CD1c-positive myeloid dendritic cell (primary cell): ENCODE data around the gene MED20.

Source experiments
- DNase-seq: peaks from one replicate; pipeline ENCODE4 v3.0.0-alpha.2; 2016; ENCODE audit errors: extremely low spot score

Gene MED20

DNA sequence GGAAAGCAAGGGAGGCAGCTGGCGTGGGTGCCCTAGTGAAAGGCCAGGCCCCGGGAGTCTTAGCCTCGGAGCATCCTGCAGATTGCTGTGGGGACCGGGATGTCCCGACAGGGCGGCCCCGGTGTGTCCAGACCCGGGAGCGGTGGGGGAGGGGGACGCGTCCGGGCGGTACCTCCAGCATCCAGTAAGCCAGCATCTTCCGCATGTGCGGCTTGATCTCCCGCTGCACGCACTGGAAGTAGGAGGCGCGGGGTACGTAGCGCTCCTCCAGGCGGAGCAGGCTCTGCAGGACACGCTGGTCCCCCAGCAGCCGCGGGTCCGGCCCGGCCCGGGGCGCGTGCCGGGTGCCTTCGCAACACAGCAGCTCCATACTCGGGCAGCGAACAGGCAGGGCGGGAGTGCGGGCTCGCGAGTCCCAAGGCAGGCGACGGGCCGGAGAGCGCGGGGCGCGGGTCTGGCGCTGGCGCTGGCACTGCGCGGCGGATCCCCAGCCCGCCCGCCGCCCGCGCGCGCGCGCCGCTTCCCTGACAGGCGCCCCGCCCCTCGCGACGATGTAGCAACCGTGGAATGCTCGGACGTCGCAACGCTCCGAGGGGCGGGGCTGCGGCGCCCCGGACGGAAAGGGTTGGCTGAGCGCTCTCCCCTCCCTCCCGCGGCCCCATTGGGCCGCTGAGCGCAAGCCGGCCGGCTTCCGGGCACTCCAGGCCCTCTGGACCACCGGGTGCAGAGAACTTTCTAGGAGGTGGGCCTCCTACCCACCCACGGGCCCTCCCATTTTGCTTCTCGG, 20.5 kb upstream of the MED20 start, which contains the start of gene CCND3:
Gene CCND3, minus strand, starts transcription at position 529 of the 787 bp plus-strand sequence. Its CDS starts 159 bp downstream, at position 370.
- DNase-seq: peak; percentile 98

DNA sequence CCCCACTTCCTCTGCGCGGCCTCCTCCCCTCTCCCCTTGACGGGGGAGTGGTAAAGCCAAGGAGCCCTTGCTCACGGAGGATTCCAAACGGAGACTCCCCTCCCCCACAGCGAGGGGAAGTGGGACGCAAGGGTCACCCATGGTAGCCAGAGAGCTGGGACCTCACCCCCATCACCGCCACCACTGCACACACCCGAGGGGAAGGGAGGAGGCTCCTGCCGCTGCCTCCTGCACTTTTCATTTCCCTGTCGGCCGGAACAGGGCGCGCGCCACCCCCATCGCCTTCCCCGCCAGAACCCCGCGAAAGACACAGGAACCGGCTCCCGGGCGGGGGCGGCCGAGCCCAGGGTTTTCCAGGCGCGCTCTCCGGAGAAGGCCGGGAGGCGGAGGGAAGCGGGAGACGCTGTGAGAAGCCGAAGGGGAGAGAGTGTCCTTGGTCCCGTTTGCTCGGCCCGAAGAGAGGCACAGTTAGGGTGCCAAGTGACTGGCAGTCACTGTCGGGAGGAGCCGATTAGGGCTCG, 19.9 kb upstream of the MED20 start:
- peak; percentile 56 for DNase-seq

DNA sequence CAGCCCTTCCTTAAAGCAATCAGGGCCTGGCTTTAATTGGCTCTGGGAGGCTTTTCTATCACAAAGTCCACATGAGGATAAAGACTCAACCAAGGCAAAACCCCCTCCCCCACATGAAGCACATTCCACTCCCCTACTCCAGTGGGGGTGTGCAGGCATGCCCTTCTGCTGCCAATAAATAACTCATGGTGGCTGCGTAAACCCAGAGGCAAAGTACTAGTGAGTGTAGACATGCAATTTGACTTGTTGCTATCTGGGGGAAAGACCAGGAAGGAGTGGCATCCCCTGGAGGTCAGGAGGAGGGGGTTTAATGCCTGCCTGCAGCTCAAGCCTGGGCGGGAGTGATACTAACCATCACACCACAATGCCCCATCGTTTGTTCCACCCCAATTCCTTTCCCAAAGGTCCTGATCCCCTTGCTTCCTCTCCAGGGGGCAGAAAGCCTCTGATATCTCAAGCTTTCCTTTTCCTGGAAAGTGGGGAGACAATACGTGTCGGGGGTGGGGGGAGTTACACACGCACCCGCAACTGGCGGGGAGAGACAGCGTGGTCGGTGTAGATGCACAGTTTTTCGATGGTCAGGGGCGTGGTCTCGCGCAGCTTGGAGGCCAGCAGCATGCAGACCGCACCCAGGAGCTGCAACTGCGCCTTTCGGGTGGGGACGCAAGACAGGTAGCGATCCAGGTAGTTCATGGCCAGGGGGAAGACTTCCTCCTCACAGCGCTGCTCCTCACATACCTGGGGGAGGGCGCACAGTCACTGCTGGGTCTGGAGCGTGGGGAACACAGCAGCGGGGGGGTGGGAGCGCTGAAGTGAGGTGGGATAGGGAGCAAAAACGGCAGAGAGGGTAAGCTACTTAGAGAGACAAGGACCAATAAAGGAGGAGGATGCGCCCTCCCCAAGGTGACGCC, 19.2 kb upstream of the MED20 start:
- DNase-seq: no peak

DNA sequence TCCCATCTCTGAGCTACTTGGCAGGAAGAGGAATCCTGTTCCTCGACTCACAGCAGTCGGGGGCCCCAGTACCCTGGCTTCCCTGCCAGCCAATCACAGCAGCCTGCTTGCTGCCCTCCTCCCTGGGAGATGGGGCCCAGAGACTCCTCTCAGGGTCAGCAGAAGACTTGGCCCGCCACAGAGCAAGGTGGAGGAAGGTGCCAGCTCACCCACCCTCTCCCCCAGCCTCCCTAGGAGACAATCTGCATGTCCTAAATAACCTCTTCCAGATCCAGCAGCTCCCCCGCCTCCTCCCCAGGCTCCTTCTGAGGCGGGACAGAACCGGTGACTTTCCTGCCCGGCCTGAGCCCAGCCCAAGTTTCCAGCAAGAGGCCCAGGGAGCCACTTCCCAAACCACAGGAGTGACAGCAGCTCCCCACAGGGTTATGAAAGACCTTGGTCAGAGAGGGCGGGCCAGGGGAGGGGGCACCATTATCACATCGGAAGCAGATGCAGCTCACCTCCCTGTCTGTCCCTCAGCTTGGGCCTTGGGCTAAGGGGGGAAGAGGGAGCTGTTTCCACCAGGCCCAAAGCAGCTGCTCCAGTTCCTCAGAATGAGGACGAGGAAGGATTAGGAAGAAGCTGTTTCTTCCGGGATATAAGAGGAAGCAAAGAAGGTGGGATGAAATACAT, 18.4 kb upstream of the MED20 start:
- peak; percentile 75 for DNase-seq

DNA sequence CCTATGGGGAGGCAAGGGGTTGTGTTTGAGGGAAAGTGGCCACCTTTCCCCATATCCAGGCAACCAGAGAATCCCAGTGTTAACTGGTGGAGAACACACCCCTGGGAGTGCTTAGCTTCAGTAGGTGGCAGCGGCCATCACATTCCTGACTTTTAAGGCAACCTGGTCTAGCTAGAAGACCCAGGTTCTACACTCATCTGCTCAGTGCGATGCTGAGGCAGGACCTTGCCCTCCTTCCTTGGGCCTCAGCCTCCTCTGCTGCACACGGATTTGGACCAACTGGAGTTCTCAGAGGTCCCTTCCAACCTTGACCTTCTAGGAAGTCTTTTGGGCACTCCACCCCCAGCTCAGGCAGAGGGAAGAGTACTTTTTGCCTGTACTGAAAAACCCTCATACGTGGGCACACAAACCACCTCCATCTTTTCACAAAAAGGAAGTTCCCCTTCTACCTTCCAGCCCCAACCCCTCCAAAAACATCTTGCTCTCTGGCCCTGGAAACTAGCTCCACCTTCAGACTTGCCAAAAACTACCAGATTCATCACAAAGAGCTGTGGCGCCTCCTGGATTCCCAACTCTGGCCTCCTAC, 17.7 kb upstream of the MED20 start:
- no peak for DNase-seq

DNA sequence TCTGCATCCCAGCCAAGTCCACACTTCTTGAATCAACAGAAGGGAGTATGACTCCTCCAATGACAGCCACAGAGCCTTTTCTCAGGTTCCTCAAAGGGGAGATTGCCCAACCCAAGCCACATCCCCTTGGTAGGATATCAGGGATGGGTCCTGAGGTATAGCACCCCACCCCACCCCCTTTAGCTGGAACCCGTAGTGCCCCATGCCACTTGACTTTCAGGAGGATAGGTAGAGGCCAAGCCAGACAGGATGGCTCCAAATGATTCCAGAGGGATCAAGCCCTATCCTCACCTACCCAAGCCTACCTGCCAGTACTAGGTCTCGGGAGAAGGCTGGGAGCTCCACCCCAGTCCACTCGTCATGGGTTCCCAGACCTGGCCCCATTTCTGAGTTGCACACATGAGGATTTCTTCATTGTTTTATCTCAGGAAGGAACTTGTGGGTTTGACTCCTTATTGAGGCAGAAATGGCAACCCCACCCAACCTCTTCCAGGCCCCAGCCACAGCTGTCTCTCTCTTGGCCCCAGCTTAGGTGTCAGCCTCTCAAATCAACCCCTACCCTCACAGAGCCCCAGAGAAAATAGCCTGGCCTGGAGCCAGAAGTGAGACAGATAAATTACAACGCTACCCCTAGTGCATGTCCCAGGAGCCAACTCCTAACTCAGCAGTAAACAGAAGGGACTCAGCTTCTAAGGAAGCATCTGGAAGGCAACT, 17.1 kb upstream of the MED20 start:
- peak; percentile 64 for DNase-seq

DNA sequence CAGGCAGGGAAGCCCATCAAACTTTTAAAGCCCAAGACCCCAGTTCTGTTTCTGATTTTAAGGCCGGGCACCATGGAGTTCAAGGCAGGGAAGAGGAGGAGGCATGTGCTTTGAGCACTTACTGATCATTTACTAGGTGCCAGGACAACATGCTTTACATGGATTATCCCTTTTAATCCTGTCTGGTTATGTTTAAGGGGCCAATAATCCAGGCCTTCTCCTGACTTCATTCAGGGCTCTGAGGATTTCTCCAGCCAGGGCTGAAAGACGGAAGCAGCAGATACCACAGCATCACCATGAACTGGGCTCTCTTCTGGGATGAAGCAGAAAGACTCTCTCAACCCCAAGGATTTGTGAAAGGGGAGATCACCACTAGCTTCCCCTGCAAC, 16.5 kb upstream of the MED20 start:
- DNase-seq: no peak

DNA sequence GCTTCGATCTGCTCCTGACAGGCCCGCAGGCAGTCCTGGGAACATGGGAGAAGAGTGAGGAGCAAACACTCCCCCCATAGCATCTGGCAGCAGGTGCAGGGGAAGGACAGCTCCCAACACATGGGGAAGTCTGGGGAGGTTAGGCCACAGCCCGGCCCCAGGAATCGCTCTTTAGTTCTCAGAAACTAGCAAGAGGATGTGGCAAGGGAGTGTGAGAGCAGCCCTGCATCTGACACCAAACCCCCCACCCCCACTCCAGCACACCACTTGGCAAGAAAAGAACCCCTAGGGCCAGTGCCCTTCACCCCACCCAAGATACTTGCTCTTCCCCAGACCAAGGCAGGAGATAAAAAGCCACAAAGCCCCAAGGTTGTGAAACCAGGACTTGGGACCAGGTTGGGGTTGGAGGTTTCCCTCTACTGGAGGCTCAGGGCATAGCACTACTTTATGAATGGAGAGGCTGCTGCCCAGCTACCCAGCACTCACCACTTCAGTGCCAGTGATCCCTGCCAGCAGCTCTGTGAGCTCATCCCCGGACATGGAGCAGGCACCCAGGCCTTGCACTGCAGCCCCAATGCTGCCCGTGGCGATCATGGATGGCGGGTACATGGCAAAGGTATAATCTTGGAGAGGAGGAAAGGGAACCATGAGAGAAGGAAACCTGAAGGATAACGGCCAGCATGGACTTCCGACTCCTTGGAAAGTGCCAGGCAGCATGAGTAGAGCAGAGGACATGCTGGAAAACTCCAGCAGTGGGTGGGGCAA, 15.3 kb upstream of the MED20 start:
- DNase-seq: peak; percentile 87

DNA sequence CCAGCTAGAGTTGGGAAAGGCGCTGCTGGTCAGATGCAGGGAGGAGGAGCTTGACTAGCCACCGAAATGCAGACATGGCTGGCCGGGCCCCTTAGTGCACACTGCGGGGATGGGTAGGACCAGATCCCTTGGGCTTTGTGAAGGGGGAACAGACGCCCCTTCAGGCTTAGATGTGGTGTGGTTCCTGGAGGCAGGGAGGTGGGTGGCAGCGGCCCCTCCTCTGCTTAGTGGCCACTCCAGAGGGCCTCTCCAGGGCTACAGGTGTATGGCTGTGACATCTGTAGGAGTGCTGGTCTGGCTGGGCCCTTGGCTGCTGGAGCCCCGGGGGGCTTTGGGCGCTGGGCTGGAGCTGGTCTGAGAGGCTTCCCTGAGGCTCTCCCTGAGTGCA, 14.7 kb upstream of the MED20 start:
- DNase-seq: no peak

DNA sequence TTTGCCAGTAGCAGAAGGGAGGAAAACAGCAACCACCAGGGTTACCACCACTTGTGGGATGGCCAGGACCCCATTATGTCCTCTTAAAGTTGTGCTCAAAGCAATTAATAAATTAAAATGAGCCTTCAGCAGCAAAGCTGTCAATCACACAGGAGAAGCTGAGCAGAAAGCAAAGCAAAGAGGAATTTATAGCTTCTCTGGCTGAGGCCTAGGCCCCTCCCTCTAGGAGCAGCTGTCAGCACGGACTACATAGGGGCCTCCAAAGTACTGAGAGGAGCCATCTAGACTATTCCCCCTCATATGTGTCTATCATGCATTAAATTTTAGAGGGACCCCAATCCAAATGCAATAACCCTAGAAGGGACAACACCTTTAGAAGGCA, 14.2 kb upstream of the MED20 start:
- no peak for DNase-seq

DNA sequence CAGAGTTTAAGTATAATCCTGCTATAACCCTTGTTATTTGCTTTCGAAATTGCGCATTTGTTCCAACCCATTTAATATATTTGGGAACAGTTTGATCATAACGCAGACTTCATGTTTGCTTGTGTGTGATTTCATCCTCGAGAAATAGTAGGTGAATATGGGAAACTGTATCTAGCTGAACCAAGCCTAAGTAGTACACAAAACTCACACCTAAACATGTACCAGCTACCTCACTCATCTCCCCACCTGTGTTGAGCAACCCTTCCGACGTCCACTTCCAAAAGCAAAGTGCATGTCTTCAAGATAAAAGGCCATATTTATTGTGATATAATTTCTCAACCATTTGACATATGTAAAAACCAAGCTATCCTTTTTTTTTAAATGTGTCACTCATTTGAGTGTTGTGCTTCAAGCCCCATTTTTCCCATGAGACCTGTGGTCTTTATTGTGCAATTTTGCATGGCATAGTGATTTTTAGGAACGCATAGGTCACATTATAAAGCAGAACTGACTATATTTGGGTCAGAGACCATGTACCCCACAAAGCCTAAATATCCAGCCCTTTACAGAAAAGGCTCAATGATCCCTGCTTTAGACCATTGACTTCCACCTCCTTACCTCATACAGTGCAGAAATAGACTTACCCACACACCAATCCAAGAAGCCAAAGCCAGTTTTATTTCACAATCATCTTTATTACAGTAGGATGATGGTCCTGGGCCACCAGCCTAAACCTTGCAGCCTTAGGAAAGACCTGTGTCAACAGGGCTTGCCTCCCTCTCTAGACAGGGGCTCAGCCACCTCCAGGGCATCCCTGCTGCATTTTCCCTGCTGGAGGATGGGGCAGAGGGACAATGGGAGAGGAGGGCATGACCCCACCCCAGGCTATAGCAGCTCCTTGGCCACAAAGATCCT, 13.6 kb upstream of the MED20 start:
- DNase-seq: no peak

DNA sequence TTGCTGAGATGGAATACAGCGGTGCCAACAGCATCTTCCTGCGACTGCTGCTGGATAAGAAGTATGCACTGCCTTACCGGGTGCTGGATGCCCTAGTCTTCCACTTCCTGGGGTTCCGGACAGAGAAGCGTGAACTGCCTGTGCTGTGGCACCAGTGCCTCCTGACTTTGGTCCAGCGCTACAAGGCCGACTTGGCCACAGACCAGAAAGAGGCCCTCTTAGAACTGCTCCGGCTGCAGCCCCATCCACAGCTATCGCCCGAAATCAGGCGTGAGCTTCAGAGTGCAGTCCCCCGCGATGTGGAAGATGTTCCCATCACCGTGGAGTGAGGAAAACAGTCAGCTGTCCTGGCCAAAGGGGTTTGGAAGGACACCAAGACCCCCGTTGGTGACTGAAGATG, 11.4 kb upstream of the MED20 start:
- no peak for DNase-seq

DNA sequence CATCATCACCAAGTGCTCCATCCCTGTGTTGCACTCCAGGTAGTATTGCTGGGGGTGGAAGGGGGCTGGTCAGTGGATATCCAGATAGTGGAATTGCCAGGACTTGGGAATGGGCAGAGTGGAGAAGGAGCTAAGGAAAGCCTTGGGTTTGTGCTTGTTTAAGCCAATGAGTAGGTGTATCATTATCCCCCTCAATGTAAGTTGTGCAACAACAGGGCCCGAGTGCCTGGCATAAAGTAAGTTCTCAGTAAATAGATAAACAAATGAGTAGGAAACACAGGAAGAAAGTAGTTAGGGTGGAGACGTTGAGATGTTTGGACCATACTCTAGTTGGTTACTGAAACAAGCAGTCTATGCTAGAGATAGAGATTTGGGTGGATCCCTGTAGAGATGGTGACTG, 10.9 kb upstream of the MED20 start:
- no peak for DNase-seq

DNA sequence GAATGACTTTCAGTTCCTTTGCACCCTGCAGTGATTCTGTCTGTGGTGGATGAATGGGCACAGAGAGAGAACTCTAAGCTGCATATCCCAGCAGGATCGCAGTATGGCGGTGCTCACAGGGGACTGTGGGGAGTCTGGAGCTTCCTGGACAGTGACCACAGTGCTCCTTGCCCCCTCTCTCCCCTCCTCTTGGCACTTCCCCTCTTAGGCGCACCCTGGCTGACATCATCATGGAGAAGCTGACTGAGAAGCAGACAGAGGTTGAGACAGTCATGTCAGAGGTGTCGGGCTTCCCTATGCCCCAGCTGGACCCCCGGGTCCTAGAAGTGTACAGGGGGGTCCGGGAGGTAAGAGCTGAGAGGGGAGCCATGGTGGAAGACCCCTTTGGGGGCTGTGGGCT, 9.0 kb upstream of the MED20 start:
- DNase-seq: peak; percentile 29

DNA sequence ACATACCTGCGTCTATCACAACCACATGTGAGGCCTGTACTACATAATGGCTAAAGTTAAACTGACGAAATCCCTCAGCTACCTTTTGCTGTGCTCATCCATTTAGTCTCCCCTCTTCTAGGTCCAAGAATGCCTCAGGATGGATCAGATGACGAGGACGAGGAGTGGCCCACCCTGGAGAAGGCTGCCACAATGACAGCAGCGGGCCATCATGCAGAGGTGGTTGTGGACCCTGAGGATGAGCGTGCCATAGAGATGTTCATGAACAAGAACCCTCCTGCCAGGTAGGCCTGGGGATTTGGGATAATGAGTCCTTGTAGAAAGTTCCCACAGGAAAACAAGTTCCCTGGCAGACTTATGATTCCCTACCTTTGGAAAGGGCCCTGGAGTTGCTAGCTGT, 6.3 kb upstream of the MED20 start:
- no peak for DNase-seq

DNA sequence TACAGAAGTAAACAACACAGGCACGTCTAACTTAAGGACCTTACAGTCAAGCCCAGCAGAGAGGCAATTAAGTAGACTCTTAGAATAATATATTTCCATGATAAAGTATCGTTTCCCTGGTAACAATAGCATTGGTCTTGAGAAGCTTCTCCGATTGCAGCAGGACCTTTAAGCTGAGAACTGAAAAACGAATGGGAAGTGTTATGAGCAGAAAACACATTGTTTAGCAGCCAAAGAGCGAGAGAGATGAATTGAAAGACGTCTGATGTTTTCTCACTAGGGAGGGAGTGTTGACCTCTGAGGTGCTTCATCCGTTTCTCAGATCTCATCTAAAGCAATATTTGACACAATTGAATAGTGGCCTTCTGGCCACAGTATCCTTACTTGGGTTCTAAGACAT, 1.2 kb upstream of the MED20 start:
- DNase-seq: no peak

DNA sequence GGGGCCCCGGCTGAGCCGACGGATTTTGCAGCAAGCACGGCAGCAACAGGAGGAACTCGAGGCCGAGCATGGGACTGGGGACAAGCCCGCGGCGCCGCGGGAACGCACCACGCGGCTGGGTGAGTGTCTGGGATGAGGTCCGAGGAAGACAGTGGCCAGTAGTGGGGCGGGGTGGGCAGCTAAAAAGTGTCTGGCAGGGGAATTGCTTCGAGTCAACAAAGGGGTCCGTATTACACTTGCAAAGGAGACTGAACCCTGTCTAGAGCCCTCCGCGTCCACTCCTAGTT, 716 bp upstream of the MED20 start:
- peak; percentile 52 for DNase-seq

DNA sequence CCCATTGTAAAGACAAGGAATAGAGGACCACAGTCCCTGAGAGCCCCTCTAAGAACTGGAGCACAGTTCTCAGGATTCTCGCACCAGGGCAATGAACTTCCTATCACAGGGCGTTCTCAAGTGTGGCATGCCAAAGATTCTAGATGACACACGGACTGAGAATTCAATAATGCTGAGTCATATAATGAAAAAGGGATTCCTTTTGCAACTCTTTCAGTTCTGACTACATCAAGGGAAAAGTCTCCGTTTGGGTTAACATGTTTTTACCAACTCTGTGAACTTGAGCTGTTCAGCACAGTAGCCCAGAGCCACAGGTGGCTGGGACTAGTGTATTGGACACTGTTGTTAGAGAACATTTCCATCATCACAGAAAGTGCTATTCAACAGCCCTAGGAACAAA, 3.4 kb downstream of the MED20 start:
- DNase-seq: peak; percentile 40

DNA sequence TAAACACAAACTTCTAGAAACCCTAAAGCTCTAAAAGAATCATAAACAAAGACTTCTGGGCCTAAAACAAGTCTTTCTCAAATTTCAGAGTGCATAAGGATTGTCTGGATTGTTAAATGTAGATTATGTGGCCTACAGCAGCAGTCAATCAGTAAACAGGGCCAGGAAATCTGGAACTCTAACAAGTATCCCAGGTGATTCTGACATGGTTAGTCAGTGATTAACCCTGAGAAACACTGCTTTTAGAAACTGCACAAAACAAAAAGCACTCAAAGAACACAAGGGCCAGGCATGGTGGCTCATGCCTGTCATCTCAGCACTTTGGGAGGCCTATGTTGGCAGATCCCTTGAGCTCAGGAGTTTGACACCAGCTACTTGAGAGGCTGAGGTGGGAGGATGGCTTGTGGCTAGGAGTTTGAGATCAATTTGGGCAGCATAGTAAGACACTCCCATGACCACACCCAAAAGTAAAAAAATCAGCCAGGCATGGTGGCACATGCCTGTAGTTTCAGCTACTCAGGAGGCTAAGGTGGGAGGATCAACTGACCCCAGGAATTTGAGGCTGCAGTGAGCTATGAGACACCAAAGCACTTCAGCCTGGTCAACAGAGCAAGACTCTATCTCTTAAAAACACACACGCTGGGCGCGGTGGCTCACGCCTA, 5.9 kb downstream of the MED20 start:
- no peak for DNase-seq
